Measurements from ENCODE around the gene SLC35E1.

- no peak for TF ChIP-seq CTCF (IDR thresholded peaks at IDR 0.05; ENCODE audit: low read depth, low read length)
- TF ChIP-seq EZH2phosphoT487 (IDR thresholded peaks at IDR 0.05; ENCODE audit: low read depth), result no peak
These were observed 1.7 kb upstream of the SLC35E1 start for GRCh38 chr19:16573925-16574324.

Data from OCI-LY3 (cell line).